Activated gamma-delta T cell (primary cell): Measurements from ENCODE around the gene TET2.

ENCODE experiments used
- DNase-seq: peaks from one replicate; lab custom pipeline; 2025; lab: John Stamatoyannopoulos, UW

TET2 gene

DNA sequence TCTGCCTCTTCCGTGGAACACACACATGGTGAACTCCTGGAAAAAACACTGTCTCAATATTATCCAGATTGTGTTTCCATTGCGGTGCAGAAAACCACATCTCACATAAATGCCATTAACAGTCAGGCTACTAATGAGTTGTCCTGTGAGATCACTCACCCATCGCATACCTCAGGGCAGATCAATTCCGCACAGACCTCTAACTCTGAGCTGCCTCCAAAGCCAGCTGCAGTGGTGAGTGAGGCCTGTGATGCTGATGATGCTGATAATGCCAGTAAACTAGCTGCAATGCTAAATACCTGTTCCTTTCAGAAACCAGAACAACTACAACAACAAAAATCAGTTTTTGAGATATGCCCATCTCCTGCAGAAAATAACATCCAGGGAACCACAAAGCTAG is 87.9 kb downstream of the TET2 start:
- DNase-seq, result no peak

DNA sequence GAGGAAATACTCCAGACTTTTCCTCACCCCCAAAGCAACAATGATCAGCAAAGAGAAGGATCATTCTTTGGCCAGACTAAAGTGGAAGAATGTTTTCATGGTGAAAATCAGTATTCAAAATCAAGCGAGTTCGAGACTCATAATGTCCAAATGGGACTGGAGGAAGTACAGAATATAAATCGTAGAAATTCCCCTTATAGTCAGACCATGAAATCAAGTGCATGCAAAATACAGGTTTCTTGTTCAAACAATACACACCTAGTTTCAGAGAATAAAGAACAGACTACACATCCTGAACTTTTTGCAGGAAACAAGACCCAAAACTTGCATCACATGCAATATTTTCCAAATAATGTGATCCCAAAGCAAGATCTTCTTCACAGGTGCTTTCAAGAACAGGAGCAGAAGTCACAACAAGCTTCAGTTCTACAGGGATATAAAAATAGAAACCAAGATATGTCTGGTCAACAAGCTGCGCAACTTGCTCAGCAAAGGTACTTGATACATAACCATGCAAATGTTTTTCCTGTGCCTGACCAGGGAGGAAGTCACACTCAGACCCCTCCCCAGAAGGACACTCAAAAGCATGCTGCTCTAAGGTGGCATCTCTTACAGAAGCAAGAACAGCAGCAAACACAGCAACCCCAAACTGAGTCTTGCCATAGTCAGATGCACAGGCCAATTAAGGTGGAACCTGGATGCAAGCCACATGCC is 89.7 kb downstream of the TET2 start:
- DNase-seq, result no peak

DNA sequence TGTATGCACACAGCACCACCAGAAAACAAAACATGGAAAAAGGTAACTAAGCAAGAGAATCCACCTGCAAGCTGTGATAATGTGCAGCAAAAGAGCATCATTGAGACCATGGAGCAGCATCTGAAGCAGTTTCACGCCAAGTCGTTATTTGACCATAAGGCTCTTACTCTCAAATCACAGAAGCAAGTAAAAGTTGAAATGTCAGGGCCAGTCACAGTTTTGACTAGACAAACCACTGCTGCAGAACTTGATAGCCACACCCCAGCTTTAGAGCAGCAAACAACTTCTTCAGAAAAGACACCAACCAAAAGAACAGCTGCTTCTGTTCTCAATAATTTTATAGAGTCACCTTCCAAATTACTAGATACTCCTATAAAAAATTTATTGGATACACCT is 90.2 kb downstream of the TET2 start:
- no peak for DNase-seq

DNA sequence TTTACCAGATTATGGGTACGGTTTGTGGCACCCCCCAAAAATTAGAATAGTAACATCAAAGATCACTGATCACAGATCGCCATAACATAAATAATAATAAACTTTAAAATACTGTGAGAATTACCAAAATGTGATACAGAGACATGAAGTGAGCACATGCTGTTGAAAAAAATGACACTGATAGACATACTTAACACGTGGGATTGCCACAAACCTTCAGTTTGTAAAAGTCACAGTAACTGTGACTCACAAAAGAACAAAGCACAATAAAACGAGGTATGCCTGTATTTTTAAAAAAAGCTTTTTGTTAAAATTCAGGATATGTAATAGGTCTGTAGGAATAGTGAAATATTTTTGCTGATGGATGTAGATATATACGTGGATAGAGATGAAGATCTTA is 93.4 kb downstream of the TET2 start:
- no peak for DNase-seq

DNA sequence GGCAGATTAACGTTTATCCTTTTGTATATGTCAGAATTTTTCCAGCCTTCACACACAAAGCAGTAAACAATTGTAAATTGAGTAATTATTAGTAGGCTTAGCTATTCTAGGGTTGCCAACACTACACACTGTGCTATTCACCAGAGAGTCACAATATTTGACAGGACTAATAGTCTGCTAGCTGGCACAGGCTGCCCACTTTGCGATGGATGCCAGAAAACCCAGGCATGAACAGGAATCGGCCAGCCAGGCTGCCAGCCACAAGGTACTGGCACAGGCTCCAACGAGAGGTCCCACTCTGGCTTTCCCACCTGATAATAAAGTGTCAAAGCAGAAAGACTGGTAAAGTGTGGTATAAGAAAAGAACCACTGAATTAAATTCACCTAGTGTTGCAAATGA is 94.8 kb downstream of the TET2 start:
- DNase-seq, result no peak

DNA sequence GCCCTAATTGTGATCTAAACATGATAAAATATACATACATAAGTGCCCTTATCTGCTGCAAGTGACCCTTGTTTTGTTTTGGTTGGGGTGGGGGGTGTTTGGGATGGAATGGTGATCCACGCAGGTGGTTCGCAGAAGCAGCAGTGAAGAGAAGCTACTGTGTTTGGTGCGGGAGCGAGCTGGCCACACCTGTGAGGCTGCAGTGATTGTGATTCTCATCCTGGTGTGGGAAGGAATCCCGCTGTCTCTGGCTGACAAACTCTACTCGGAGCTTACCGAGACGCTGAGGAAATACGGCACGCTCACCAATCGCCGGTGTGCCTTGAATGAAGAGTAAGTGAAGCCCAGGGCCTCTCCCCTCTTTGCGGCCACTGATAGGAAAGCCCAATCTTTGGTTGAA is 96.8 kb downstream of the TET2 start:
- DNase-seq, result no peak

DNA sequence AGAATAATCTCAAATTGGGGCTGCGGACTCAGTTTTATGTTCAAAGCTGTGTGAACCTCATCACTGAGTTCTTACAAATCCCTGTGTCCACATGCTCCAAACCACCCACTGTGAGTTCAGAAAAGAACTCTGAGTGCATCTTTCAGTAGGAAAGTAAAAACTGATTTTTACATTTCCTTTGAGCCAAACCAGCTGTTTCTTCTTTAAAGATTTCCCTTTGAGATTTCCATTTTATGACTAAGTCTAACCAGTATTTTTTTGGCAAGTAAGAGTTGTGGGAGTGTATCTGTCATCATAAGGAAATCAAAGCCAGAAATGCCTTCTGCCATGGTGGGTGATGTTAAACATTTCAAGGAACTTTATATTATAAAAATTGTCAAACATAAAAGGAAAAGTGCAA is 100.0 kb downstream of the TET2 start:
- no peak for DNase-seq

DNA sequence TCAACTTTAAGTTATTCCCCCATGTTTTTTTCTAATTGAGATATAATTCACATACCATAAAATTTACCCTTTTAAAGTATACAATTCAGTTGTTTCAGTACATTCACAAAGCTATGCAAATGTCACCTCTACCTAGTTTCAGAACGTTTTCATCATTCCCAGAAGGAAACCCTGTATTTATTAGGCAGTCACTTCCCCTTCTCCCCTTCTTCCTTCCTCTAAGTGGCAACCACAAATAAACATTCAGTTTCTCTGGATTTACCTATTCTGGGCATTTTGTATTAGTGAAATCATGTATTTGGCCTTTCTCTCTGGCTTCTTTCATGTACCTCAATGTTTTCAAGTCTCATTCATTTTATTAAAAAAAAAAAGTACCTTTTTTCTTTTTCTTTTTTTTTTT is 101.9 kb downstream of the TET2 start:
- DNase-seq, result no peak

DNA sequence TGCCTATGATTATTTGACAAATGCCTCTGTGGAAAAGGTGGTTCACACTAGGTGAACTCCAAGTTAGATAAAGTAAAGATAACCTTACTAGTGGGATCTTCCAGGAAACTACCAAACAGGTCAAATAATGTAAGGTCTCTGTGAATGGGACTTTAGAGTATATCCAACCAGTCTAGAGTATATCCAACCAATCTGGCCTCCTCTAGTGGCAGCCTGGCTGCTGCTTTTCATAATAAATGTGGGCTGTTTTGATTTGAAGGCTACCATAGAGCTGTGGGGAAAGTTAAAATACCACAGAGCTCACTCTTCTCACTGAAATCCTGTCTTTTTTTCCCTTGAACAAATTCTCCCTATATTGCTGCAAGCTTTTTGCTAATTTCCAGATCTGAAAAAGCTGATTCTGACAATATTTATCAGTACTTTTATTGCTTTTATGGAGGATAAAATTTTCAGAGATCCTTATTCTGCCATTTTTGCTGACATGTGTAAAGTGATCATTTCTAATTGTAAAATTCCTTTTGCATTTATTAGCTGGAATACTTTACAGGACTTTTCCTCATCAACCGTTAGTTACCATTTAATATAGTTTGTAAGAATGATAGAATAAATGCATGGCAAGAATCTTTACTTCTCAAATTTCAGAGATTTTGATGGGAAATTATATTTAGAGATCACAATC is 111.3 kb downstream of the TET2 start:
- no peak for DNase-seq

DNA sequence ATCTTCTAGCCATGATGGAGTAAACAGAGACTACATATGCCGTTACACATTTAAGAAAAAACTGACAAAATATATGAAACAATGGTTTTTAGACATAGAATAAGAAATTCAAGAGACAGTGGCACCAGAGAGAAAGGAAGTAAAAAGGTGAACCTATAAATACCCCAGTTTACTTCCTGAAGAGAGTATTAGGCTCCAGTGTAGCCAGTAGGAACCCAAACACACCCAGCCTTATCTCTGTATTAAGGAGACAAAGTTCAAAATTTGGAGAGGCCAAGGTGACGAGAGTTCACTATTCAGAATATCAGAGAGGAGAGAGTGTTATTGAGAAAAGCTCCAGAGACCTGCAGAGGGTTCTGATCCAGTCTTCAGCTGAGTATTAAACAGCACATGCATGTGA is 119.0 kb downstream of the TET2 start:
- no peak for DNase-seq

DNA sequence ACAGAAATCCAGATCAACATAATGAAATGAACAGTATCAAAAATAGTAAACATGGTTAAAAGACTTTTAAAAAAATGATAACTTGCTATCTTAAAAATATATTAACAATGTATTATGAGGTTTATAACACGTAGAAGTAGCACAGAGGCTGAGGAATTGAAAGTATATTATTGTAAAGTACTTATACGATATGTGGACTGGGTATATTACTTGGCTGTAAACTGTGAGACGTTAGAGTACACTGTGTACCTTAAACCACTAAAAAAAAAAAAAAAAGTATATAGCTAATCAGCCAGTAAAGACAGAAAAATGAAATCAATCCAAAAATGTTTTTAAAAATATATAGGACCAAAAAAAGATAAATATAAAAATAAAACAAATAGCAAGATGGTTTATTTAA is 120.6 kb downstream of the TET2 start:
- no peak for DNase-seq

DNA sequence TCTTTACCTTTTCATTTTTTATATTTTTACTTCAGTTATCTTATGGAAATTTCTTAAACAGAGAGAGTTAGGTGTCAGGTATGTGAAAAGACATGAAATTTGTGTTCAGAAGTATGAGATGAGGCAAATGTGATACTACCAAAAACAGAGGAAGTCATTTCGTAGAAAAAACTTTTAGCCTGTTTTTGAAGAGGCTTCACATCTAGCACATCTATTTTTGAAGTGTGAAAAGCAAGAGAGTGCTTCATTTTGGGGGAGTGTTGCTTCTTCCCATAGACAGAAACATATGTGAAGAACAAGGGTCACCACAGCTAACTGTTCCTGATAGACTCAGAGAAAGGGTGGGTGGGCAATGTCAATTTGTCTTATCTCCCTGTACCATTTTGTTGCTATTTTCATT is 125.3 kb downstream of the TET2 start:
- no peak for DNase-seq

DNA sequence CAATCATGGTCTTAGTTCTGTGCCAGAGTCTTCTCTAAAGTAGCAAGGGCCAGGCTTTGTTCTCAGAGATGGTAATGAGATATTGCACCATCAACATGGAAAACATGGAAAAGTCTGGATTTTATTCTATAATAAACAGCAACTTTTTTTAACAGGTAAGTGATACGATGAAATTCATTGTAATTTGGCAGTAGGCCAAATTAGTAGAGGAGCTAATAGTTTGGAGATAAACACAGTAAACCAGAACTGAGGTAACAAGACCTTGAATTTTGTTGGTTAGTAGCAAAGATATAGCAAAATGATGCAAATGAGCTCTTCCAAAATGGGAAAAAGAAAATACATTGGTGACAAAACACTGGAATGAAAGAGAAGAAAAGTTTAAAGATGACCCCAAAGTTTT is 126.6 kb downstream of the TET2 start:
- DNase-seq, result no peak

DNA sequence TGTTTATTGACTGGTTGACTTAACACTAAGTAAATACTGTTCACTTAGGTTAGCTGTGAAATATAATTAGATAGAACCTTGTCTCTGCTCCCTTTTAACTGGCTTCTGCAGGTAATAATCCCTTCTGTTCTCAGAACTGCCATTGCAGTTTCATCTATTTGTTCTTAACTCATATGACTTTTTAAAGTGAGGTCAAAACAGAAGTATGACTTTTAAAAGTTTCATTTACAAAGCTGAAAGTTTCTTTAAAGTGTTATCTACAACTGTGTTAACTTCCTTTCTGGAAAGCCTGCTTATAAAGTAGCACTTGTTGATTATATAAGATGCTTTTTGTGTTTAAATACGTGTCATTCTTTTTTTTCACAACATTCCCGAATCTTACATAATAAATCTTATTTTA is 127.4 kb downstream of the TET2 start:
- no peak for DNase-seq

DNA sequence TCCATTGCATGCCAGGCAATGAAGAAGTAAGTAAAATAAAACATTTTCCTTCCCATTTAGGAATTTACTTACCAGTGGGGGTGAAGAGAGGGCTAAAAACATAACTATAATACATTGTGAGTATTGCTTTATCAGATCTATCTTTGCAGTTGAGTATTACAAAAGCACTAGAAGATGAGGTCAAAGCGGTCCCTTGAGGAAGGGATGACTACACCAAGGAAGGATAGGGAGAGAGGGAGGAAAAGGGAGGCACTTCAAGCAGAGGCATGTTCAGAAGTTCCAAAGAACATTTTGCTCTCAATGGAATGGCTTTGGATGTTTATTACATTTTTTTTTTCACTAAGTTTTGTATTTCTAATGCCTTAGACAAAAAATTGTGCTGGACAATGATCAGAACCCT is 127.8 kb downstream of the TET2 start:
- DNase-seq, result no peak

DNA sequence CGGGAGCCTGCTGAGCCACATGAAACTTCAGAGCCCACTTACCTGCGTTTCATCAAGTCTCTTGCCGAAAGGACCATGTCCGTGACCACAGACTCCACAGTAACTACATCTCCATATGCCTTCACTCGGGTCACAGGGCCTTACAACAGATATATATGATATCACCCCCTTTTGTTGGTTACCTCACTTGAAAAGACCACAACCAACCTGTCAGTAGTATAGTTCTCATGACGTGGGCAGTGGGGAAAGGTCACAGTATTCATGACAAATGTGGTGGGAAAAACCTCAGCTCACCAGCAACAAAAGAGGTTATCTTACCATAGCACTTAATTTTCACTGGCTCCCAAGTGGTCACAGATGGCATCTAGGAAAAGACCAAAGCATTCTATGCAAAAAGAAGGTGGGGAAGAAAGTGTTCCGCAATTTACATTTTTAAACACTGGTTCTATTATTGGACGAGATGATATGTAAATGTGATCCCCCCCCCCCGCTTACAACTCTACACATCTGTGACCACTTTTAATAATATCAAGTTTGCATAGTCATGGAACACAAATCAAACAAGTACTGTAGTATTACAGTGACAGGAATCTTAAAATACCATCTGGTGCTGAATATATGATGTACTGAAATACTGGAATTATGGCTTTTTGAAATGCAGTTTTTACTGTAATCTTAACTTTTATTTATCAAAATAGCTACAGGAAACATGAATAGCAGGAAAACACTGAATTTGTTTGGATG is 129.9 kb downstream of the TET2 start:
- DNase-seq, result no peak

DNA sequence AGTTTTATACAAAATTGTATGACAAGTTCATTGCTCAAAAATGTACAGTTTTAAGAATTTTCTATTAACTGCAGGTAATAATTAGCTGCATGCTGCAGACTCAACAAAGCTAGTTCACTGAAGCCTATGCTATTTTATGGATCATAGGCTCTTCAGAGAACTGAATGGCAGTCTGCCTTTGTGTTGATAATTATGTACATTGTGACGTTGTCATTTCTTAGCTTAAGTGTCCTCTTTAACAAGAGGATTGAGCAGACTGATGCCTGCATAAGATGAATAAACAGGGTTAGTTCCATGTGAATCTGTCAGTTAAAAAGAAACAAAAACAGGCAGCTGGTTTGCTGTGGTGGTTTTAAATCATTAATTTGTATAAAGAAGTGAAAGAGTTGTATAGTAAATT is 131.0 kb downstream of the TET2 start:
- DNase-seq, result no peak

DNA sequence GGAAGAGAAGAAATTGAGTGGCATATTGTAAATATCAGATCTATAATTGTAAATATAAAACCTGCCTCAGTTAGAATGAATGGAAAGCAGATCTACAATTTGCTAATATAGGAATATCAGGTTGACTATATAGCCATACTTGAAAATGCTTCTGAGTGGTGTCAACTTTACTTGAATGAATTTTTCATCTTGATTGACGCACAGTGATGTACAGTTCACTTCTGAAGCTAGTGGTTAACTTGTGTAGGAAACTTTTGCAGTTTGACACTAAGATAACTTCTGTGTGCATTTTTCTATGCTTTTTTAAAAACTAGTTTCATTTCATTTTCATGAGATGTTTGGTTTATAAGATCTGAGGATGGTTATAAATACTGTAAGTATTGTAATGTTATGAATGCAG is 132.6 kb downstream of the TET2 start:
- no peak for DNase-seq

DNA sequence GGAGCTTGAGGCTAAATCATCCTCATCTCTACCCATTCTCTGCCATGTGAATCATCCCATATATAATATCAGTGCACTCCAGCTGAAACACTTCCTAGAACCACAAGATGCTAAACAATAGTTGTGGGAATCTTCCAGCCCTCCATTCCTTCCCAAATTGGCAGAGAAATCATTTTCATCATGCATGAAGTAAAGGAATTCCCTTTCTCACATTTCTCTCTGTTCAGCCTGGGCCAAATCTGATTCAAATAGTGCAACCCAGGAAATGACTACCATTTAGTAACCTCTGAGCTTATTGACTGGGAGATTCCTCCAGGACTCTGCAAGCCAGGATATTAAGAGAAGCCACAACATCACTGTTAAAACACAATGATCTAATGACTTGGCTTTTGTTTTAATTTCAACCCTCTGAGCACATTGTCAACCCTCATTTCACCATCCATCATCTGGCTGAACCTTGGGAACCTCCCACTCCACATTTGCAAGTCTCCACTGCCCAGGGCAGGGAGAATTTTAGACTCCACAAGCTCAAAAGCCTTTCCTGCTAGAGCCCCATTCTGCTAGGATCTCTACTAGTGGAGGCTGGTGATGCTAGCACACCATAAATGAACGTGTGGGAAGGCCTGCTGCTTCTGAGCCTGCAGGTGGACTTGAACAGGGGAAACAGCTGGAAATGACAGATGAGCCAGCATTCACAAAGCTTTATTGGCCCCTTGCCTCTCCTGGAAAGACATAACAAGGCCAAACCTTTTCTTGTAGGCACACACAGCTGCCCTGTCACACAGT is 133.9 kb downstream of the TET2 start:
- DNase-seq, result no peak

DNA sequence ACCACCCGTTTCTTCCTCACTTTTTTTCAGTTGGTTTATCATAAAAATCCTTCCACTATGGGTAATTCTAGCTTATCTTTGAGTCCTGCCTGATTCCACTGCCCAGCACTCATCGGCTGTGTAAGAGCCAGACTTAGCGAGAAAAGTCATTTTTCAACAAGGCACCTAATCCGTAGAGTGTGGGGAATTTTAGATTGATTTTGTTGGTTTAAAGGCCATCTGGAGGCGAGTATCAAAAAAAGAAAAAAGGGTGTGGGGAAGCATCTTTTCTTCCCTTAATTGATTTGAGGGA is 134.4 kb downstream of the TET2 start:
- no peak for DNase-seq

DNA sequence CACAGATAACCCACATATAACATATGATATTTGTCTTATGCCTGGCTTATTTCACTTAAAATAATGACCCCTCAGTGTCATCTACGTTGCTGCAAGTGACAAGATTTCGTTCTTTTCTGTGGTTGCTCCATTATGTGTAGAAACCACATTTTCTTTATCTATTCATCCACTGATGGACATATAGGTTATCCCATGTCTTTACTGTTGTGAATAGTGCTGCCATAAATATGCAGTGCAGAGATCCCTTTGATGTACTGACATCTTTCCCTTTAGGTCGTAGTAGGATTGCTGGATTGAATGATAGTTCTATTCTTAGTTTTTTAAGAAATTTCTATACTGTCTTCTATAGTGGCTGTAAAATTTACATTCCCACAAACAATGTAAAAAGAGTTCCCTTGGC is 135.8 kb downstream of the TET2 start:
- DNase-seq, result no peak

DNA sequence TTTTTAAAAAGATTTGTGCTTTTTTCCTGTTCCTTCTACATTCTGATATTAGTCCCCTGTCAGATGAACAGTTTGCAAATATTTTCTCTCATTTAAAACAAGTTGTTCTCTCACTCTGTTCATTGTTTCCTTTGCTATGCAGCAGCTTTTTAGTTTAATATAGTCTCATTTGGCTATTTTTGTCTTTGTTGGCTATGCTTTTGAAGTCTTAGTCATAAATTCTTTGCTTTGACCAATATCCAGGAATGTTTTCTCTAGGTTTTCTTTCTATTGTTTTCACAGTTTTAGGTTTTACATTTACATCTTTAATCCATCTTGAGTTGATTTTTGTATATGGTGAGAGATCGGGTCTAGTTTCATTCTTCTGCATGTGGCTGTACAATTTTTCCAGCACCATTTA is 136.8 kb downstream of the TET2 start:
- DNase-seq, result no peak

DNA sequence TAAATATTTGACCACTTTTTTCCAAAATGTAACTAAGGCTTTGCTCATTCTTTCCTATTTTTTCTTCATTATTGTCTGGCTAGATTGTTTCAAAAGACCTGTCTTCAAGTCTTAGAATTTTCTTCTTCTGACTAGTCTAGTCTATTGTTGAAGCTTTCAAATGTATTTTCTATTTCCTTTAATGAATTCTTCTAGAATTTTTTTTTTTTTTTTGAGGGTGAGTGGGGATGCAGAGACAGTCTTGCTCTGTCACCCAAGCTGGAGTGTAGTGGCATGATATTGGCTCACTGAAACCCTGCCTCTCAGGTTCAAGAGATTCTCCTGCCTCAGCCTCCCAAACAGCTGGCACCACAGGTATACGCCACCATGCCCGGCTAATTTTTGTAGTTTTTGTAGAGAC is 141.4 kb downstream of the TET2 start:
- DNase-seq, result no peak
